IgD-negative memory B cell (primary cell): ENCODE data around the gene CASTOR1. TPM values are rescaled to one million over a fixed set of nuclear protein-coding genes. Genes with fewer than 3 reads are reported as not detected.

Source experiments
- polyA plus RNA-seq: library from polyadenylated mRNA; unstranded; fragments of 300-500 nt; fragmentation: Illumina TruSeq; gene quantifications from one replicate; pipeline ENCODE4 v1.2.3, GENCODE V29; 2021

The CASTOR1 gene
- polyA plus RNA-seq, 1 donor from 2014 or later, result 15.7 TPM

Other genes with a start within 250 kb of the CASTOR1 start
- gene HORMAD2, start 209.0 kb downstream of the CASTOR1 start, polyA plus RNA-seq, result not detected
- gene LIF, start 42.7 kb downstream of the CASTOR1 start, polyA plus RNA-seq, result not detected
- 0.79 TPM for gene OSM, start 22.7 kb downstream of the CASTOR1 start, polyA plus RNA-seq
- 44.0 TPM for gene TBC1D10A, start 37.4 kb upstream of the CASTOR1 start, polyA plus RNA-seq
- gene SF3A1, start 67.4 kb upstream of the CASTOR1 start, polyA plus RNA-seq, result 120 TPM
- 1.6 TPM for gene CCDC157, start 67.5 kb upstream of the CASTOR1 start, polyA plus RNA-seq
- gene RNF215, start 97.9 kb upstream of the CASTOR1 start, polyA plus RNA-seq, result 0.20 TPM
- gene SEC14L2, start 107.5 kb upstream of the CASTOR1 start, polyA plus RNA-seq, result 1.1 TPM
- gene MTFP1, start 136.3 kb upstream of the CASTOR1 start, polyA plus RNA-seq, result 27.8 TPM
- gene SEC14L3, start 182.5 kb upstream of the CASTOR1 start, polyA plus RNA-seq, result not detected
- not detected for gene SEC14L4, start 216.2 kb upstream of the CASTOR1 start, polyA plus RNA-seq